Stimulated activated CD8-positive, alpha-beta memory T cell treated with anti-CD3 and anti-CD28 coated beads, Interleukin-4, amount 100 ng/mL, for 4 hours (primary cell): Measurements from ENCODE around the gene SGCD.

Source experiments
- DNase-seq, 2 donors: peaks; one replicate each; pipeline ENCODE4 v3.0.0-alpha.2; 2020; ENCODE audit warnings: low read depth in 2 of 2, low spot score in 1 of 2

Gene SGCD

DNA sequence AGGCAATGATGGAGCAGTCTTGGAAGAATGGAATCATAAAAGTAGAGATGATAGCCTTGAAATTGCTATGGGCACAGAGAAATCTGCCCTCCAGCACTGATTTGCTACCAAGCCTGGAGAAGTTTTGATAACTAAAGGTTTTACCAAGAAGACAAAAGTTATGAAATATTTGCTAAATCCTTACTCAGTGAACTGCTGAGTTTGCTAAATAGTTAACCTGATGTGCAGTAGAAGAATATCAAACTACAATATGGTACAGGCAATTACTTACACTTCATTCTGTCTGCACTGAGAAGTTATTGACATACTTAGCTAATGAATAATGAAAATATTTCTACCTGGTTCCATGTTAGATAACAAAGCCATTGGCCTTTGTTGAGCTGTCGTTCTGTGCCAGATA, 124.5 kb downstream of the SGCD start:
- no peak for DNase-seq

- DNase-seq: no peak
These were observed 129.9 kb downstream of the SGCD start for GRCh38 chr5:156456857-156457256.

- no peak for DNase-seq
These were observed 132.9 kb downstream of the SGCD start for GRCh38 chr5:156459812-156460385.

- no peak for DNase-seq
These were observed 133.5 kb downstream of the SGCD start for GRCh38 chr5:156460471-156460870.

- DNase-seq: no peak
These were observed 139.9 kb downstream of the SGCD start for GRCh38 chr5:156466871-156467270.

DNA sequence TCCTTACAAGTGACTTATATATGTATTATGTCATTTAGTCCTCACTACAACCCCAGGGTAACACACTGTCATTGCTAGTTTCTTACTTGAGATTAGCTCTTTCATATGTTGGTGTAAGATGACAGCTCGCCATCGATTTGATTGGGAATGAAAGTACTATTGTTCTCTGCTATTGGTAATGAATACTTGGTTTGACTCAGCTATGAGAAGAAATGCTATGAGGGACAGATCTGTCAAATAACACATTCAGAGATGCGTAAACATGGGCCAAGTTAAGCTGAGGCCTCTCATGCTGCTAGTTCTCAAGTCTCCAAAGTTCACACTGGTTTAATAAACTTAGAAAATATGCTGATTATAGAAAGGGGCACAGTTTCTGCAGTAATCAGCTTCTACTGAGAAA, 142.7 kb downstream of the SGCD start:
- DNase-seq: no peak

- DNase-seq: no peak
These were observed 144.9 kb downstream of the SGCD start for GRCh38 chr5:156471893-156472292.

- DNase-seq: no peak
These were observed 146.4 kb downstream of the SGCD start for GRCh38 chr5:156473269-156473908.

GRCh38 chr5:156474251-156474650, 147.3 kb downstream of the SGCD start:
- no peak for DNase-seq

DNA sequence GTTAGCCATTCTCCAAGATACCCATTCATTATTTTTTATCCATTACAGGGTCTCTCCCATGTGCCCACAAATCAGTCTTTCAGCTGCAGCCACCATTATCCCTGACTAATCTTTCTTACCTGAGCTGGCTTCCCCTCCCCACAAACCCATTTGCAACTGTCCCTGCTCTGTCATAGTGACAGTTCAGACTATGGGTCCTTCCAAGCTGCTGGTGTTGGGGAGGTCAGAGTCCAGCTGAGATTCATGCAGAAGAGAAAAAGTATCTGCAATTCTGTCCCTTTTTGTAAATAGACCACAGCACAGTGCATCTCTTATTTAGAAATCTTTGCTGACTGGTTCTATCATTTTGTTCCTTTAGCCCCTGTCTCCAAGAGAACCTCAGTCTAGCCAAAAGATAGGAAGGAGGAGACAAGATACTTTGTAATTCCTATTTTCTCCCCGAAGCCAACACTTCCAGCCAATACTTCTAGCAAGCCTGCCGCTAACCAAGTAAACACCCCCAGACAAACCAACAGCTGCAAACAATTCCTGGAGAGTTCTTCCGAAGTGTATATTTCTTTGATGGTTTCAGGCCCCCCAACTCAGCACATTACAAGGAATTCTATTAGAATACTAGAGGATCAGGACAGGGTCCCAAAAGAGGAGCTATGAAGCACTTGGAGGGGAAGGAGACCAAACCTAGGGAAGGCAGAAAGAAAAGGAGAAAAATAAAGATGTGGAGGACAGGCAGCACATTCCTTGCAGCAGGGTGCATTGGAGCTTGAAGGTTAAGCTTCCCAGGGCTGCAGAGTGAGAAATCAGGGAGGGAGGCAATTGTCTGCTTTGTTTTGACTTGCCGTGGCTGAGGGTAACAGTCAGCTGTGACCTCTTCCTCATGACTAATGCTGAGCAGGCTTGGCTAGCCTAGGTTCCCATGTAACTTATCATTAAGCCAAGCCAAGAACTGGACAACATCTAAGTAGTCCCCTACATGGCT, 148.5 kb downstream of the SGCD start:
- DNase-seq: no peak

- DNase-seq: no peak
These were observed 149.2 kb downstream of the SGCD start for GRCh38 chr5:156476158-156476551.

DNA sequence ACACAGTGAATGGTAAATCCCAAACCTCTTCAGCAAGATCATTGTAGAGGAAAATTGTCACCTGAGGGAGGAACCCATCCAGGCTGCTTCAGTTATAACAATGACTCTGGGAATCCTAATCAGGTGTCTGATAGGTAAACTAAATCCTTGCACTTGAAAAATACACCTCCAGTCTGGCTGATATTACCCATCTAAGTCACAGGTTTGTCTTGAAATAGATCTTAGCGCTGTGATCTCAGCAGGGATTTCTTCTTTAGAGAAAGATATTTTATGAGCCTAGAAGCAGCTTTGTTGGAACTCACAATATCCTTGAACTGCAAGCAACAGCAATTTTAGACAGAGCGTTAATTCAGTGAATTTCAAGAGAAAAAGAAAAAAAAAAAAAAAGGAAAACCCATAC, 149.7 kb downstream of the SGCD start:
- DNase-seq: no peak

DNA sequence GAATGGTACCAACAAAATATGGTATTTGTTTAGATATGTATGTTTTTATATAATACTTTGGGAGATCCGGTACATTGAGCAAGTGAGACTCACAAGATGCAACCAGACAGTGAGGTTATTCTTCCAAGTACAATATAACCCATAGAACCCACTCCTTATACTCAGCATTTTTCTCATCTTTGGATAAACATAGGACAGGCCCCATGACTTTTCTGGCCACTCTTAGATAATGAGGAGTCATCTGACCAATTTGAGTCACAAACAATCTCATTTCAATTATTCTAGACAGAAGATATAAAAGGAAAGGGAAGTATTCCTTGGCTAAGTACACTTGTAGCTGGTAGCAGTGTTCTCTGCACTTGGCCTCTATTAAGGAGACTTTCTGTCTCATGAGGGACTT, 150.2 kb downstream of the SGCD start:
- DNase-seq: no peak

DNA sequence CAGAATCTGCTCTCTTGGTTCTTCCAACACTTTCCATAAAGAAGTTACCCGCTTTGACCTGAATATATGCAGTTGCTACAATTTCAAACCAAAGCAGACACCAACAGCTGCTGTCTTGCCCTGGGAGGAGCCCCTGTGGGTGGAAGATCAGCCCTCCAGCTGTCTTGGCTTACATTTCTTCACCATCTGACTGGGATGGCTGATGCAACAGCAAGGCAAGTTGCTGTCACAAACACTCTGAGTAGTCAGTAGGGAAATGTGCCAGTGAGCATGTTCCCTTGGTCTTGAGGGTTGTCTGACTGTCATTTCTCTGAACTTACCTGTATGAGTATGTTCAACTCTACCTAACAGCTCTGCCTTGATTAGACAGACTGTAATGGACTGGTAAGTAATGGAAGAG, 152.9 kb downstream of the SGCD start:
- no peak for DNase-seq

- DNase-seq: no peak
These were observed 154.8 kb downstream of the SGCD start for GRCh38 chr5:156481741-156482140.

DNA sequence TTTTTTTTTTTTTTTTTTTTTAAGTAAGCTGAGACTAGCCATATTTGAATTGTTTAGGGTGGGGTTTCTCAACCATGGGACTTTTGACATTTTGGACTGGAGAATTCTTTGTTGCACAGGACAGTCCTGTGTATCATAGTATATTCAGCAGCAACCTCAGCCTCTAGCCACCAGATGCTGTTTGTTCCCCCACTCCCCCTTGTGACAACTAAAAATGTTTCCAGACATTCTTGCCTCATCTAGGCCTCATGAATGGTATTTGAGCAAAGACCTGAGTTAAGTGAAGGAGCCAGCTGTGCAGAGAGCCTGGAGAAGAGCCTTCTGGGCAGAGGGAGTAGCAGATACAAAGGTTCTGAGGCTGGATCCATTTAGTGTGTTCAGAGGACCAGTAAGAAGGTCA, 155.9 kb downstream of the SGCD start:
- no peak for DNase-seq

GRCh38 chr5:156486394-156487238, 159.7 kb downstream of the SGCD start:
- DNase-seq: no peak

DNA sequence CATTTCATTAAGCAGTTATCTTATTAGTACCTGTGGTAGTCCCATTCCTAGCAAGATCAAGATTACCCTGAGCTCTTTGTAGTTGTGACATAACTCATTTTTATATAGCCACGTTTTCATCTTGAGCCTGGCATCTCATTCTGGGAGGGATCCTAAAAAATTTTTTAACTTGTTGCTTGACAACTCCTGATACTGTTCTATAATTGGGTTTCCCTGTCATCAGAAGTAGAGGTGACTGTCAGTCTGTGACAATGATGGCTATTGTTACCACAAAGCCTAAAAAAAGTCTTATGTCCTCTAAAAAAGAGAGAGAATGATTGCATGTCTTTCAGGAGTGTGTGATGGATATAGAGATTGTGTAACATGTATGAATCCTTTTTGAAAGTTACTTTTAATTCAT, 164.8 kb downstream of the SGCD start:
- DNase-seq: no peak

DNA sequence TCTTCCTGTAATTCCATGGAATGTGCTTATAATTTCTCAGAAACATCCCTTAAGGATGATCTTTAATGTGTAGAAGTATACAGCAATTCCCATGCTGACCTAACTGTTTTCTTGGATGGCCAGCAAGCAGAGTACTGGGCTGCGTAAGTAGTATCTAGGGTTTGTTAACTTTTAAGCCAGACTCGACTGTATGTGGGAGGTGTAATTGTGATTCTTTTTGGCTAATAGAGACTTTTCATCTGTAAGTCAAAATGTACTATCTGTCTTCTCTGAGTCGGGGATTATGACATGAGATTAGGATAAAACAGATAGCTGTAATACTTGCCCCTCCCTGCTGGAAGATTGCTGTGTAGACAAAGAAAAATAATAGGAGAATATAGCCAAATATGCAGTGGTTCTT, 169.3 kb downstream of the SGCD start:
- no peak for DNase-seq

DNA sequence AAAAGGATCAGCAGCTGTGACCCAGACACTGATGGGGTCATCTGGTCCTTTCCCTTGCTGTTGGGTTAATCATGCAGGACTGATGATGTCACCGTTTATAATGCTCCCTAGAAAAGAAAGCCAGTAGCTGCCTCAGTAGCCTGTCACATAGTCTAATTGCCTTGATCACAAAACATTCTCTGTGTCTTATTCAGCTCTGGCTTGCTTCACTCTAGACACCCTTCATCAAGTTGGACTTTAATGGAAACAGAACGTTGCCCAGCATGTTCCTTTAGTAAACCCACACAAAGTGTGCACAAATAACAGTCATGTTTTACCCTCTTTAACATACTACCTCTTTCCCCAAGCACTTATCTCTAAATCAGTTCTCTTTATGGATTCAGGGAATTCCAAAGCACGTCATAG, 170.8 kb downstream of the SGCD start:
- DNase-seq: no peak

GRCh38 chr5:156498226-156498980, 171.4 kb downstream of the SGCD start:
- DNase-seq: no peak
